GM08714 (cell line): ENCODE data around the gene CACNA2D3.

Experiments used
- H3K4me3 ChIP-seq: fragments of 200-500 bp; sonication (Bioruptor generic); 2 replicates; pipeline ENCODE4 v1.5.1; 2014; ENCODE audit warnings: mild to moderate bottlenecking, low read length, inconsistent platforms
- ZNF274 ChIP-seq: IDR thresholded peaks from 2 replicates; pipeline ENCODE4 v1.6.1; 2012; ENCODE audit warnings: mild to moderate bottlenecking, low read depth, low read length

The CACNA2D3 gene

GRCh38 chr3:54791501-54792156 is 669.3 kb downstream of the CACNA2D3 start:
- no peak overlapping the region for H3K4me3 ChIP-seq
- no peak for TF ChIP-seq ZNF274

DNA sequence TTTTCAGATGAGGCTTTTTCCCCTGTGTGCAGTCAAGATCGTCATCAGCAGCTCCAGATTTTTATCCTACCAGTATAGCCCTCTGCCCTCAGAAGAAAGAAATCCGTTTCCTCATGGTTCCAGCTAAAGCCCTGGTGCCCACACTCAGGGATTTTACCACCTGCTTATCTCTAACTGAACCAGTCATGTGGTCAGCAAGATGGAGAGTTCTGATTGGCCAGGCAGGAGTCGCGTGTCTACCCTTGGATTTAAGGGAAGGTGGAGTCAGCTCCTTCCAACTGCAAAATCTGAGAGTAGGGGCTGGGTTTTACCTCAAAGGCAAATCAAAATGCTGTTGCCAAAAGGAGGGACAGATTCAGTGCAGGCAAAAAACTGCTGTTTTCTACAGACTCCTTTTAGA is 670.2 kb downstream of the CACNA2D3 start:
- no peak overlapping the region for H3K4me3 ChIP-seq
- no peak for TF ChIP-seq ZNF274

GRCh38 chr3:54793171-54793570 is 670.8 kb downstream of the CACNA2D3 start:
- H3K4me3 ChIP-seq = no peak overlapping the region
- TF ChIP-seq ZNF274 = no peak

DNA sequence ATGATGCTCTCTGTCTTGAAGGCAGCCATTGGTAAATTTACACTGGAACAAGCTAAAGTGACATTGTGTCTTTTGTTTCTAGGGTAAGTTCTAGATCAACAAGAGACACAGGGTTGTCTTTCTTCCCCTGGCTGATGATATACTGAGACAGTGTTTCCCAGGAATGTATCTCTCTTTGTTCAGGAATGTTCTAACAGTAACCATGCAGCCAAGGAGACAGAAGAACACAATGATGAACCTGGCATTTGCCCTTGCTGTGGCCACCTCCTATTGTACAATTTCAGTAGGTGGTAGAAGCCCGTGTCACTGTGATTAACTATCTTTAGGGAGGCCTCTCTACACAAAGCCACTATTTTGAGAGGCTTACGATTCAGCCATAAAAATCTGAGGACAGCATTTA is 674.8 kb downstream of the CACNA2D3 start:
- H3K4me3 ChIP-seq = no peak overlapping the region
- TF ChIP-seq ZNF274 = no peak

GRCh38 chr3:54800478-54800877 is 678.1 kb downstream of the CACNA2D3 start:
- no peak overlapping the region for H3K4me3 ChIP-seq
- no peak for TF ChIP-seq ZNF274

DNA sequence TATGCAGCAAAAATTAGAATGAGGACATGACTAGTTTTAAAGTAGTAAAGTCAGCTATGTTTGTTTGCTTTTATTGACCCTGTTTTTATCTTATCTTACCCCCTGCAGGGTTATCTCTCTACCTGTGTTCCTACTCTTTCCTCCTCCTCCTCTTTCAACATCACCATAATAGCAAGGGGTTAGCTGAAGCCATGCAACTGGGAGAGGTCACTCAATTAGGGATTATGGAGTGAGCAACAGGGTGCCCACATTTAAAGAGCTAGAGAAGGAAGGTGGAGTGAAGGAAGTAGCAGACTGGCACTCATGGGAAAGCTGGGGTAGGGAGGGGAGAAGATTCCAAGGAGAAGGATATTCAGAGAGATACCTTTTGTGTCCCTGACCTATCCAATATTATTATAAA is 679.6 kb downstream of the CACNA2D3 start:
- no peak overlapping the region for H3K4me3 ChIP-seq
- TF ChIP-seq ZNF274 = no peak

GRCh38 chr3:54810401-54810800 is 688.0 kb downstream of the CACNA2D3 start:
- H3K4me3 ChIP-seq = no peak overlapping the region
- TF ChIP-seq ZNF274 = no peak

- H3K4me3 ChIP-seq = no peak overlapping the region
- TF ChIP-seq ZNF274 = no peak
Measured at GRCh38 chr3:54814224-54814623, 691.9 kb downstream of the CACNA2D3 start.

DNA sequence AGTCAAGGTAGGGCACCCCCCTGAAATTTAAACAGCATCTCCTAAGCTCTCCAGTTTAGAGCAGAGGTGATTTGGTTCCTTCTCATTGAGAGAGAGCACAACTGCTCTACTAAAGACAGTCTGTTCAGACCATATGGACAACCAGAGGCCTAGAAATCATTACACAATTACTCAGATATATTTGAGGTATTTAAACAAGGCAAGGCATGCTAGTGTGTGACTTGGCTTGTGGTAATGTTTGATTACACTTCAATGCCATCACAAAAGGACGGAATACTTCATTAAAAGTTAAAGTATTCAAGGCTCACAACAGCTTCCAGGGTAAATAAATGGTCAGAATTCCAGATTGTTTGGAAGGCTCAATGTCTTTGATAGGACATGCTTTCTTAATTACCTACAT is 695.3 kb downstream of the CACNA2D3 start:
- no peak for TF ChIP-seq ZNF274
- H3K4me3 ChIP-seq = no peak overlapping the region

DNA sequence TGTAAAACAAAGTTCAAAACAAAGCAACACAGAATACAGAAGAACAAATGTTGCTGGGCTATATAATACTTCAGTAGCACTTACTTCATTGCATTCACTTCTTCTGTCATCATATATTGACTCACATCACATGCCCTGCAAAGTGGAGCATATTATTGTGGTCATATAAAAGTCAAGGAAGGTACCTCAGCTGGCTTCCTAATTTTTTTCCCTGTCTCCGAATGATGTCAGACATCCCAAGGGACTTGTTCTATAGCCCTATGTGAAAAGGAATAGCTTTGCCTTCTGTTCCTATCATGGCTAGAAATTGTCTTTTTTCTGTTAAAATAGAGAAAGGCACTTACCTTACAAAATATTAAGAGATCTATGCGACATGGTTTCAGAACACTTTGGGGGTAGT is 696.1 kb downstream of the CACNA2D3 start:
- no peak overlapping the region for H3K4me3 ChIP-seq
- TF ChIP-seq ZNF274 = no peak

- TF ChIP-seq ZNF274 = no peak
- no peak overlapping the region for H3K4me3 ChIP-seq
Measured at GRCh38 chr3:54818942-54819341, 696.6 kb downstream of the CACNA2D3 start.

- TF ChIP-seq ZNF274 = no peak
- no peak overlapping the region for H3K4me3 ChIP-seq
Measured at GRCh38 chr3:54819946-54820345, 697.6 kb downstream of the CACNA2D3 start.

GRCh38 chr3:54822206-54822605 is 699.9 kb downstream of the CACNA2D3 start:
- no peak for TF ChIP-seq ZNF274
- no peak overlapping the region for H3K4me3 ChIP-seq

- no peak overlapping the region for H3K4me3 ChIP-seq
- TF ChIP-seq ZNF274 = no peak
Measured at GRCh38 chr3:54826251-54826691, 703.9 kb downstream of the CACNA2D3 start.

GRCh38 chr3:54827056-54827687 is 704.8 kb downstream of the CACNA2D3 start:
- H3K4me3 ChIP-seq = no peak overlapping the region
- no peak for TF ChIP-seq ZNF274

- no peak overlapping the region for H3K4me3 ChIP-seq
- TF ChIP-seq ZNF274 = no peak
Measured at GRCh38 chr3:54827776-54828175, 705.4 kb downstream of the CACNA2D3 start.
